Right atrium auricular region (tissue), 2 donors: ENCODE data around the gene ZNF319. TPM values are rescaled to one million over a fixed set of nuclear protein-coding genes. Genes with fewer than 3 reads are reported as not detected.

Source experiments
- DNase-seq: peaks from one replicate; pipeline ENCODE4 v3.0.0-alpha.2; 2019; ENCODE audit warnings: low spot score
- H3K27ac ChIP-seq, 2 donors: fragments of 200-600 bp; sonication (generic); 1 replicate in 1 of 2; 2 replicates in 1 of 2; pipeline ENCODE4 v1.5.1; 2016 to 2019
- H3K27me3 ChIP-seq, 2 donors: fragments of 200-600 bp; sonication (generic); one replicate each; pipeline versions ENCODE4 v1.5.1 to v1.6.0; 2017 to 2019
- H3K36me3 ChIP-seq: fragments of 200-600 bp; sonication (generic); one replicate; pipeline ENCODE4 v1.5.1; 2016
- H3K4me1 ChIP-seq, 2 donors: fragments of 200-600 bp; sonication (generic); one replicate each; pipeline versions ENCODE4 v1.5.1 to v1.6.0; 2017 to 2019
- H3K4me3 ChIP-seq, 2 donors: fragments of 200-600 bp; sonication (generic); 1 replicate in 1 of 2; 2 replicates in 1 of 2; pipeline ENCODE4 v1.5.1; 2017 to 2019; ENCODE audit warnings: mild to moderate bottlenecking in 1 of 2, moderate library complexity in 1 of 2
- H3K9me3 ChIP-seq, 2 donors: fragments of 200-600 bp; sonication (generic); one replicate each; pipeline ENCODE4 v1.5.1; 2019
- total RNA-seq, 2 donors: library from RNA; depleted of rRNA; stranded (reverse); fragments of >200 nt; gene quantifications; one replicate each; pipeline ENCODE4 v1.1.0, GENCODE V29; 2016
- TF ChIP-seq, protein P1 (sequence below), 2 donors: fragments of 200-600 bp; sonication (generic); IDR thresholded peaks; one replicate each; pipeline ENCODE4 v1.5.1; 2019; ENCODE audit warnings: antibody characterized with exemption in 2 of 2

Gene ZNF319
- total RNA-seq, 2 donors from 2014 or later, result 5.1 to 6.6 TPM

GRCh38 chr16:57994778-57995177, 5.7 kb downstream of the ZNF319 start:
- Histone ChIP-seq H3K36me3 (peaks cover 37% of the 10 kb centered on the region), H3K27ac (peak overlapping the region in 1 of 2 donors; percentile 21), H3K9me3 (no peaks in the 10 kb centered on the region), H3K4me1 (peaks cover 0 to 23% of the 10 kb centered on the region in 2 donors), H3K4me3 (no peak overlapping the region), H3K27me3 (no peaks in the 10 kb centered on the region)
- TF ChIP-seq, protein P1, sequence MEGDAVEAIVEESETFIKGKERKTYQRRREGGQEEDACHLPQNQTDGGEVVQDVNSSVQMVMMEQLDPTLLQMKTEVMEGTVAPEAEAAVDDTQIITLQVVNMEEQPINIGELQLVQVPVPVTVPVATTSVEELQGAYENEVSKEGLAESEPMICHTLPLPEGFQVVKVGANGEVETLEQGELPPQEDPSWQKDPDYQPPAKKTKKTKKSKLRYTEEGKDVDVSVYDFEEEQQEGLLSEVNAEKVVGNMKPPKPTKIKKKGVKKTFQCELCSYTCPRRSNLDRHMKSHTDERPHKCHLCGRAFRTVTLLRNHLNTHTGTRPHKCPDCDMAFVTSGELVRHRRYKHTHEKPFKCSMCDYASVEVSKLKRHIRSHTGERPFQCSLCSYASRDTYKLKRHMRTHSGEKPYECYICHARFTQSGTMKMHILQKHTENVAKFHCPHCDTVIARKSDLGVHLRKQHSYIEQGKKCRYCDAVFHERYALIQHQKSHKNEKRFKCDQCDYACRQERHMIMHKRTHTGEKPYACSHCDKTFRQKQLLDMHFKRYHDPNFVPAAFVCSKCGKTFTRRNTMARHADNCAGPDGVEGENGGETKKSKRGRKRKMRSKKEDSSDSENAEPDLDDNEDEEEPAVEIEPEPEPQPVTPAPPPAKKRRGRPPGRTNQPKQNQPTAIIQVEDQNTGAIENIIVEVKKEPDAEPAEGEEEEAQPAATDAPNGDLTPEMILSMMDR (IDR thresholded peaks at IDR 0.05), result peak in 1 of 2 donors; percentile 42
- DNase-seq, result no peak

DNA sequence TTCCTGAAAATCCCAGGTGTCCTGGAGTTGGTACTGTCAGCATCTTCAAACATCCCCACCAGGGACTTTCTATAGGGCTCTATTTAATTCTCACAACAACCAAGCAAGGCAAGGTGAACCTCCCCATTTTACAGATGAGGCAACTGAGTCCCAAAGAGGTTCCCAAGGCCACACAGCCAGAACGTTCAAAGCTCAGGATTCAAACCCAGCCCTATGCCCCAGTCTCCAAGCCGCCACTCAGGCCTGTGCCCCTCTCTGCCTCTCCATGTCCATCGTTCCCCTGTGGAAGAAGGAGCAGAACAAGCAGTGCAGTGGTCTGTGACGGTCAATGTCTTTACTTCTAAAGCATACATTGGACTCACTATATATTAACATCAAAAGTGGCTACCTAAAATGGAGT, 6.1 kb downstream of the ZNF319 start:
- TF ChIP-seq, protein P1 (IDR thresholded peaks at IDR 0.05), result no peak
- Histone ChIP-seq H3K27ac (no peak overlapping the region), H3K36me3 (peaks cover 37% of the 10 kb centered on the region), H3K27me3 (no peaks in the 10 kb centered on the region), H3K9me3 (no peaks in the 10 kb centered on the region), H3K4me3 (no peak overlapping the region), H3K4me1 (peaks cover 0 to 19% of the 10 kb centered on the region in 2 donors)
- no peak for DNase-seq

- Histone ChIP-seq H3K36me3 (peaks cover 37% of the 10 kb centered on the region), H3K9me3 (no peaks in the 10 kb centered on the region), H3K27ac (no peak overlapping the region), H3K4me3 (no peak overlapping the region), H3K27me3 (no peaks in the 10 kb centered on the region), H3K4me1 (peaks cover 0 to 15% of the 10 kb centered on the region in 2 donors)
- TF ChIP-seq, protein P1 (IDR thresholded peaks at IDR 0.05), result no peak
- DNase-seq, result no peak
Measured at GRCh38 chr16:57993897-57994296, 6.6 kb downstream of the ZNF319 start.

DNA sequence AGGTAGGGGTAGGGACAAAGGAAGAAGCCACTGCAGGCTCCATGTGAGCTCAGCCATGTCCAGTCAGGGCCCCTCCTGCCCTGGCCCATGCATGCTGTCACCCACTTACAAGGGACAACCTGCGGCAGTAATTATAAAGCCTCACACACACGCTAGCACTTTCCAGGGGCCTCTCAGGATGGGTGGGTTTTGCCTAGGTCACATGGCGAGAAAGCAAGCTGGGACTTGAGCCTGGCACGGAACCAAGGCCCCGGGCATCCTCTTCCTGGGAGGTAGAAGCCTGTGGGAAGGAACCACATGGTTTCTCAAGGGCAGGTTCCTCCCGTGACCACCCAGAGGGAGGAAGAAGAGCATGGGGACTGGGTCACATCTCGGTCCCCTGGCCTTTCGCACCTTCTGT, 7.0 kb downstream of the ZNF319 start:
- Histone ChIP-seq H3K4me1 (peaks cover 0 to 15% of the 10 kb centered on the region in 2 donors), H3K4me3 (no peak overlapping the region), H3K36me3 (peaks cover 37% of the 10 kb centered on the region), H3K27me3 (no peaks in the 10 kb centered on the region), H3K27ac (no peak overlapping the region), H3K9me3 (no peaks in the 10 kb centered on the region)
- no peak for DNase-seq
- TF ChIP-seq, protein P1 (IDR thresholded peaks at IDR 0.05), result no peak

DNA sequence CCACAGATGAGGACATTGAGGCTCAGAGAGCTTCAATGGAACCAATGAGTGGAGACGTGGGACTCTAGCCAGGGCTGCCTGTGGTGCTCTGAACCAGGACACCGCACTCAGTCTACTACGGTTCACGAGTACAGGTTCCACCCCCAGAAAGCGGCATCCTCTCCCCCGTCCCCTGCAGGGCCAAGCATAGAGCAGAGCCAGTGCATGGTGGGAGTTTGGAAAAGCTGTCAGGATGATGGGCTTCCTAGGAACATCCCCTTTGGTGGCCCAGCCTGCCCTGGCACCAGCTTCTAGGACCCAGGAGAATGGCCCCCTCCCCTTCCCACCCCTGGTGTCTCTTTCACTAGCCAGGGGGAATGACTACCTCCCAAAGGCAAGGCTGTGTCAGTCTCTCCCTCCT, 8.4 kb downstream of the ZNF319 start:
- no peak for DNase-seq
- TF ChIP-seq, protein P1 (IDR thresholded peaks at IDR 0.05), result no peak
- Histone ChIP-seq H3K27ac (no peak overlapping the region), H3K27me3 (no peaks in the 10 kb centered on the region), H3K36me3 (peaks cover 26% of the 10 kb centered on the region), H3K4me3 (no peak overlapping the region), H3K9me3 (no peaks in the 10 kb centered on the region), H3K4me1 (peaks cover 0 to 9% of the 10 kb centered on the region in 2 donors)

GRCh38 chr16:57991551-57992059, 8.9 kb downstream of the ZNF319 start:
- peaks cover 0 to 9% of the 10 kb centered on the region in 2 donors for H3K4me1 ChIP-seq
- no peaks in the 10 kb centered on the region for H3K9me3 ChIP-seq

More at GRCh38 chr16:57991551-57992059, 8.9 kb downstream of the ZNF319 start:
- no peak for DNase-seq
- Histone ChIP-seq H3K4me3 (no peak overlapping the region), H3K27me3 (no peaks in the 10 kb centered on the region), H3K36me3 (peaks cover 21% of the 10 kb centered on the region), H3K27ac (no peak overlapping the region)
- TF ChIP-seq, protein P1 (IDR thresholded peaks at IDR 0.05), result no peak
